ENCODE data around the gene PSMD14. TPM values are rescaled to one million over a fixed set of nuclear protein-coding genes. Genes with fewer than 3 reads are reported as not detected.
"Not testable (repeated sequence)": the region's sequence is repeated elsewhere in the genome, so short reads cannot be mapped to it uniquely, and the experiment has no call there.

PSMD14 gene
- total RNA-seq, 1 experiment from 2014 or later: 83.7 TPM

- H4K5ac ChIP-seq (ENCODE audit: insufficient read length, low read depth, low read length); H3K23ac ChIP-seq (ENCODE audit: insufficient read length, low read depth, low read length); H2BK15ac ChIP-seq (ENCODE audit: low read depth, low read length); H3K27ac Mint-ChIP-seq; H3K36me3 Mint-ChIP-seq (ENCODE audit: insufficient read depth in 1 of 3, low read depth in 3 of 3); H3K27me3 ChIP-seq (ENCODE audit: insufficient read depth, low read length); H3K4me3 Mint-ChIP-seq; H3K18ac ChIP-seq (ENCODE audit: insufficient read length, low read depth, low read length); H3K27me3 Mint-ChIP-seq (ENCODE audit: low read depth); H3K14ac ChIP-seq (ENCODE audit: insufficient read depth, low read length); H2AFZ ChIP-seq (ENCODE audit: low read length); H3K4ac ChIP-seq (ENCODE audit: low read depth, low read length); H3K56ac ChIP-seq (ENCODE audit: insufficient read length, low read depth, low read length); H3K79me1 ChIP-seq (ENCODE audit: insufficient read depth, low read depth, low read length, poor library complexity, severe bottlenecking); H3K4me1 ChIP-seq (ENCODE audit: insufficient read depth, low read length); H3K9me3 Mint-ChIP-seq; H2AK5ac ChIP-seq (ENCODE audit: insufficient read length, low read length); H2BK120ac ChIP-seq (ENCODE audit: low read depth, low read length, poor library complexity, severe bottlenecking); H2BK20ac ChIP-seq (ENCODE audit: low read depth, low read length, poor library complexity, severe bottlenecking); H3T11ph ChIP-seq (ENCODE audit: low read length); H4K8ac ChIP-seq (replicated peaks; ENCODE audit: insufficient read length, low read depth, low read length); DNase-seq; H4K20me1 ChIP-seq (ENCODE audit: control insufficient read depth, insufficient read depth, insufficient read length); H3K23me2 ChIP-seq (ENCODE audit: insufficient read length, low read depth, low read length, poor library complexity, severe bottlenecking); H3K4me2 ChIP-seq (ENCODE audit: insufficient read depth, insufficient read length, low read length); H3K4me1 Mint-ChIP-seq; H3K27ac ChIP-seq (ENCODE audit: insufficient read length, low read depth, low read length); H2BK12ac ChIP-seq (ENCODE audit: insufficient read length, low read depth, low read length); H3K9ac ChIP-seq (ENCODE audit: extremely low read depth, insufficient read length, low read length); H3K79me2 ChIP-seq (ENCODE audit: insufficient read depth, low read length); H2BK5ac ChIP-seq (ENCODE audit: insufficient read length, low read length); H4K91ac ChIP-seq (ENCODE audit: insufficient read length, low read depth, low read length): not testable (repeated sequence)
- no CpG with 5 or more reads among the region's 5 CpGs for WGBS (ENCODE audit: extremely low coverage, insufficient read length, low lambda C conversion rate)
- peaks cover 22% of the 10 kb centered on the region for H3K9me3 ChIP-seq (ENCODE audit: control insufficient read depth, low read depth, low read length)
These were observed 28.9 kb upstream of the PSMD14 start for GRCh38 chr2:161279230-161279815.
